HCT116 (cell line): Measurements from ENCODE around the gene PREX1. TPM values are rescaled to one million over a fixed set of nuclear protein-coding genes. Genes with fewer than 3 reads are reported as not detected.
A peak's percentile ranks its signal among the peaks of the same experiment; 100 is the strongest.
"Not testable (repeated sequence)": the region's sequence is repeated elsewhere in the genome, so short reads cannot be mapped to it uniquely, and the experiment has no call there.

Source experiments
- ATAC-seq: fragments of 200-7000 bp; cut with Tn5 transposase; 2 replicates; pipeline ENCODE4 v1.9.1; 2020; ENCODE audit warnings: mild to moderate bottlenecking, moderate library complexity
- BruUV-seq: library from RNA; stranded (reverse); fragments of 400-500 nt; replicated peaks from 2 replicates; lab custom pipeline; 2021; lab: Mats Ljungman, UMichigan
- CTCF ChIA-PET: fragments of 300-600 bp; sonication (Branson Sonifier 250); formaldehyde crosslinking; loops from one replicate; lab custom pipeline; 2021; ENCODE audit warnings: antibody characterized with exemption; lab: Charles Lee
- POLR2A ChIA-PET: fragments of 300-600, 350-600 bp; sonication (Branson Sonifier 250); formaldehyde crosslinking; loops from one replicate; lab custom pipeline; 2021; ENCODE audit warnings: antibody characterized with exemption; lab: Charles Lee
- RAD21 ChIA-PET, 2 experiments: fragments of 300-600 bp; sonication (Branson Sonifier 250); formaldehyde crosslinking; loops; one replicate each; lab custom pipeline; 2023; ENCODE audit warnings: low total read pairs in 2 of 2; ENCODE audit not compliant: uncharacterized antibody in 2 of 2, unreplicated experiment in 2 of 2, low non-redundant PET in 1 of 2; lab: Charles Lee
- DNase-seq: peaks from one replicate; pipeline ENCODE4 v3.0.0-alpha.2; 2010; ENCODE audit warnings: low read depth, low spot score
- H2AFZ ChIP-seq: fragments of 200-600 bp; shearing (Covaris generic), sonication (generic); 2 replicates; pipeline ENCODE4 v1.6.1; 2017; ENCODE audit warnings: low read depth, mixed run types, mixed read lengths, antibody characterized with exemption, low read length; ENCODE audit not compliant: poor library complexity, severe bottlenecking
- H3K27ac ChIP-seq: 2 replicates; pipeline ENCODE4 v1.5.1; 2012; ENCODE audit warnings: low read depth, low read length
- H3K27me3 ChIP-seq: fragments of 200-600 bp; sonication (generic); 2 replicates; pipeline ENCODE4 v1.6.1; 2016; ENCODE audit warnings: mixed run types, low read length, mixed read lengths; ENCODE audit not compliant: insufficient read depth
- H3K36me3 ChIP-seq, 2 experiments: fragments of 200-500 bp in 1 of 2; fragments of 200-600 bp in 1 of 2; sonication (Bioruptor generic) in 1 of 2; sonication (generic) in 1 of 2; 2 replicates each; pipeline versions ENCODE4 v1.5.1 to v1.6.1; 2014 to 2016; ENCODE audit warnings: low read length in 2 of 2, inconsistent platforms in 1 of 2, mixed read lengths in 1 of 2, mixed run types in 1 of 2; ENCODE audit not compliant: insufficient read depth in 2 of 2, control insufficient read depth in 1 of 2
- H3K4me1 ChIP-seq, 2 experiments: fragments of 200-600 bp in 1 of 2; sonication (generic) in 1 of 2; 2 replicates each; pipeline versions ENCODE4 v1.5.1 to v1.6.1; 2012 to 2017; ENCODE audit warnings: low read length in 2 of 2, inconsistent platforms in 1 of 2, mild to moderate bottlenecking in 1 of 2, mixed read lengths in 1 of 2, mixed run types in 1 of 2, moderate library complexity in 1 of 2; ENCODE audit not compliant: insufficient read depth in 2 of 2, control insufficient read depth in 1 of 2
- H3K4me2 ChIP-seq: fragments of 200-600 bp; sonication (generic); 2 replicates; pipeline ENCODE4 v1.6.1; 2017; ENCODE audit warnings: mixed run types, low read length, mixed read lengths
- H3K4me3 ChIP-seq, 2 experiments: fragments of 200-600 bp in 1 of 2; sonication (generic) in 1 of 2; replicated peaks in 1 of 2; 2 replicates each; pipeline ENCODE4 v1.5.1; 2011 to 2016; ENCODE audit warnings: low read length in 2 of 2, control low read depth in 1 of 2, low read depth in 1 of 2, mild to moderate bottlenecking in 1 of 2, mixed read lengths in 1 of 2, mixed run types in 1 of 2
- H3K79me2 ChIP-seq: fragments of 200-600 bp; sonication (generic); 2 replicates; pipeline ENCODE4 v1.6.1; 2017; ENCODE audit warnings: mild to moderate bottlenecking, mixed run types, low read length, moderate library complexity, mixed read lengths; ENCODE audit not compliant: insufficient read depth
- H3K9ac ChIP-seq: fragments of 200-600 bp; sonication (generic); 2 replicates; pipeline ENCODE4 v1.6.1; 2016; ENCODE audit warnings: low read length, mixed read lengths
- H3K9me2 ChIP-seq: fragments of 200-600 bp; sonication (generic), shearing (Covaris generic); 2 replicates; pipeline ENCODE4 v1.6.1; 2017; ENCODE audit warnings: mixed run types, mild to moderate bottlenecking, moderate library complexity; ENCODE audit not compliant: insufficient read depth
- H3K9me3 ChIP-seq, 2 experiments: fragments of 200-500 bp in 1 of 2; fragments of 200-600 bp in 1 of 2; sonication (Bioruptor generic) in 1 of 2; sonication (generic) in 1 of 2; 2 replicates each; pipeline ENCODE4 v1.6.1; 2014 to 2017; ENCODE audit warnings: low read length in 2 of 2, mixed read lengths in 2 of 2, inconsistent platforms in 1 of 2, low read depth in 1 of 2, mild to moderate bottlenecking in 1 of 2, mixed run types in 1 of 2, moderate library complexity in 1 of 2; ENCODE audit not compliant: control insufficient read depth in 1 of 2, insufficient read depth in 1 of 2
- H4K20me1 ChIP-seq: fragments of 200-600 bp; sonication (generic), shearing (Covaris generic); 2 replicates; pipeline ENCODE4 v1.6.1; 2017; ENCODE audit warnings: mixed run types, mild to moderate bottlenecking, moderate library complexity; ENCODE audit not compliant: insufficient read depth
- CEBPB ChIP-seq: IDR thresholded peaks from 2 replicates; pipeline ENCODE4 v1.6.1; 2012; ENCODE audit warnings: low read depth
- JUND ChIP-seq: IDR thresholded peaks from 2 replicates; pipeline ENCODE4 v1.6.1; 2012
- POLR2AphosphoS5 ChIP-seq: IDR thresholded peaks from 2 replicates; pipeline ENCODE4 v1.6.1; 2011; ENCODE audit warnings: mild to moderate bottlenecking, low read depth, low read length, moderate library complexity
- ZBTB33 ChIP-seq: IDR thresholded peaks from 2 replicates; pipeline ENCODE4 v1.6.1; 2011; ENCODE audit warnings: mild to moderate bottlenecking, low read length, moderate library complexity; ENCODE audit not compliant: insufficient replicate concordance; ENCODE audit errors: extremely low read depth
- intact Hi-C: fragments of 100-400 bp; cut with micrococcal nuclease; formaldehyde crosslinking; loops from 2 replicates; pipeline ENCODE4 v1.10.0; 2022
- total RNA-seq: library from RNA; stranded (reverse); gene quantifications from one replicate; pipeline ENCODE4 v1.2.1, GENCODE V29; 2021; ENCODE audit not compliant: unreplicated experiment
- TF ChIP-seq, protein P1 (sequence below), 3 experiments: fragments of 200-600 bp in 1 of 3; sonication (generic) in 1 of 3; IDR thresholded peaks in 2 of 3; conservative IDR thresholded peaks in 1 of 3; 2 replicates each; pipeline ENCODE4 v1.5.1; 2012 to 2017; ENCODE audit warnings: low read depth in 2 of 3, low read length in 2 of 3, antibody characterized with exemption in 1 of 3, borderline replicate concordance in 1 of 3, control low read depth in 1 of 3, mild to moderate bottlenecking in 1 of 3, mixed read lengths in 1 of 3, mixed run types in 1 of 3, moderate library complexity in 1 of 3; ENCODE audit not compliant: insufficient read depth in 1 of 3

Gene PREX1
- total RNA-seq, 1 experiment from 2014 or later: 6.1 TPM

DNA sequence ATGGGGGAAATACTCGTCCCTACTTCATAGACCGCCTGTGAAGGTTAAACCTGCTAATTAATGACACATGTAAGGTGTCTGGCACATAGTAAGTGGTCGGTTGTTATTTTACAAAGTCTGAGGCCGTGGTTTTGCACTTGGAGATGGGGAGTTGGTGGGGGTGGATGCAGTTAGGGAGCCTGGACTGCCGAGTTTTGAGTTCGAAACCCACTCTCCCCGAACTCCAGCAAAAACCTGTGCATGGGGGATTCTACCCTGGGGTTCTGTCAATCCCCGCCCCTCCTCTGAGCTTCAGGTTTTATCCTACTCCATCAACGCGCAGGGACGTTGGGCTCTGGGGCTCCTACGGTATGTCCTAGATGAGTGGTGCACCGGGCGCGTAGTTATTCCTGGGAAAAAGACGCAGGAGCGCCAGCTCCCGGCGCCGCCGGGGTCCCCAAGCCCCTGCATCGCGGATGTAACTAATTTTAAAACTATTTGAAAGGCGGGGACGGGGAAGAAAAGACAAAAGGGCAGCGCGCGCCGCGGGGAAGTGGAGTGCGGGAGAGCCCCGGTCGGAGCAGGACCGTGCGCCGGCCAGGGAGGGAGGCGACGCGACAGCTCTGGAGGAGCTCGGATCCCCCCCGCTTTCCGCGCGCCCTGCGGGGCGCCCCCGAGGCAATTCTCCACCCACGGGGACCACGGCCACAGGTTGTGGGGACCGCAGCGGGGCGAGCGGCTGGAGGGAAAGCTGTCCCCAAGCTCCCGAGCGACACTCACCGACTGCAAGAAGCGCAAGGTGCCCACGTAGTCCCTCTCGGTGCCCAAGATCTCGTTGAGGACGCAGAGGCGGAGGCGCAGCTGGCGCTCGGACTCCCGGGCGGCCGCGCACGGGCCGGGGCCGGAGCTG is 672 bp downstream of the PREX1 start:
- Histone ChIP-seq H3K4me1 (peaks cover 4 to 17% of the 10 kb centered on the region in 2 experiments; a peak in 3 of 4 replicates), H2AFZ (no peak overlapping the region), H3K4me3 (peak overlapping the region; percentile 53 to 58), H3K4me2 (peak overlapping the region; percentile 70), H3K9me2 (no peaks in the 10 kb centered on the region)
- ChIA-PET POLR2A (no interaction called here), CTCF (interaction anchor here (2.0 kb wide), 1 partner anchor 169 kb away, joined by 5 read pairs; no protein-coding TSS in a partner anchor)
- DNase-seq: no peak
- TF ChIP-seq, protein P1, sequence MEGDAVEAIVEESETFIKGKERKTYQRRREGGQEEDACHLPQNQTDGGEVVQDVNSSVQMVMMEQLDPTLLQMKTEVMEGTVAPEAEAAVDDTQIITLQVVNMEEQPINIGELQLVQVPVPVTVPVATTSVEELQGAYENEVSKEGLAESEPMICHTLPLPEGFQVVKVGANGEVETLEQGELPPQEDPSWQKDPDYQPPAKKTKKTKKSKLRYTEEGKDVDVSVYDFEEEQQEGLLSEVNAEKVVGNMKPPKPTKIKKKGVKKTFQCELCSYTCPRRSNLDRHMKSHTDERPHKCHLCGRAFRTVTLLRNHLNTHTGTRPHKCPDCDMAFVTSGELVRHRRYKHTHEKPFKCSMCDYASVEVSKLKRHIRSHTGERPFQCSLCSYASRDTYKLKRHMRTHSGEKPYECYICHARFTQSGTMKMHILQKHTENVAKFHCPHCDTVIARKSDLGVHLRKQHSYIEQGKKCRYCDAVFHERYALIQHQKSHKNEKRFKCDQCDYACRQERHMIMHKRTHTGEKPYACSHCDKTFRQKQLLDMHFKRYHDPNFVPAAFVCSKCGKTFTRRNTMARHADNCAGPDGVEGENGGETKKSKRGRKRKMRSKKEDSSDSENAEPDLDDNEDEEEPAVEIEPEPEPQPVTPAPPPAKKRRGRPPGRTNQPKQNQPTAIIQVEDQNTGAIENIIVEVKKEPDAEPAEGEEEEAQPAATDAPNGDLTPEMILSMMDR (IDR thresholded peaks at IDR 0.05 in 2 of 3, conservative IDR thresholded peaks at IDR 0.05 in 1 of 3; ENCODE audit: borderline replicate concordance in 1 of 3, insufficient read depth in 1 of 3, low read depth in 2 of 3, low read length in 2 of 3): no peak
- no peak for TF ChIP-seq JUND
- TF ChIP-seq CEBPB: no peak
- no peak for TF ChIP-seq ZBTB33
- TF ChIP-seq POLR2AphosphoS5: no peak
- TF ChIP-seq, all 23 proteins: peak for 0
- H3K36me3 ChIP-seq: no peaks in the 10 kb centered on the region
- no peaks in the 10 kb centered on the region for H3K79me2 ChIP-seq
- peak overlapping the region; percentile 39 for H3K9ac ChIP-seq
- H4K20me1 ChIP-seq: no peaks in the 10 kb centered on the region
- intact Hi-C loops: no loop called here
- peak; percentile 35 for ATAC-seq
- H3K9me3 ChIP-seq: no peaks in the 10 kb centered on the region
- RAD21 ChIA-PET: no interaction called here
- peak overlapping the region; percentile 41; the same call in 1 of the 2 replicates for H3K27ac ChIP-seq
- H3K27me3 ChIP-seq: no peaks in the 10 kb centered on the region
- no TSS peak for BruUV-seq

GRCh38 chr20:48826480-48826879 is 1.3 kb downstream of the PREX1 start:
- intact Hi-C loops, CTCF ChIA-PET, H3K9me3 ChIP-seq, H2AFZ ChIP-seq, DNase-seq, RAD21 ChIA-PET, H3K27ac ChIP-seq, ATAC-seq, BruUV-seq, H4K20me1 ChIP-seq, H3K36me3 ChIP-seq, H3K4me3 ChIP-seq, H3K9ac ChIP-seq, H3K27me3 ChIP-seq, H3K79me2 ChIP-seq, H3K9me2 ChIP-seq, POLR2A ChIA-PET: not testable (repeated sequence)
- Histone ChIP-seq H3K4me2 (peak overlapping the region; percentile 70; the same call in 1 of the 2 replicates), H3K4me1 (peaks cover 2 to 12% of the 10 kb centered on the region in 2 experiments; a peak in 3 of 4 replicates)
